Measurements from ENCODE around the gene SLC23A1.

DNA sequence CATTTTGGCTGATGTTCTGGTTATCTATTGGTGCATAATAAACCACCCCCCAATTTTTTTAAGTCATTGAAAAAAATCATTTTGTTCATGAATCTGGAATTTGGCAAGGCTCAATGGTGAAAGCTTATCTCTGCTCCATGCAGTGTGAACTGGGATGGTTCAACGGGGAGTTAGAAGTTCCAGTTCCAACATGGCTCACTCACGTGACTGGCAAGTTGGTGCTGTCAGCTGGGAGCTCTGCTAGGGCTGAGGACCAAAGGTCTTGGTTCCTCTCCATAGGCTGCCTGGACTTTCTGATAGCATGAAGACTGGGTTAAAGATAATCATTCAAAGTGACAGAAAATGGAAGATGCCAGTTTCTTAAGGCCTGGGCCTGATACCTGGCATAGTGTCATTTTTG lies 23.9 kb upstream of the SLC23A1 start:
- TF ChIP-seq, protein P1, sequence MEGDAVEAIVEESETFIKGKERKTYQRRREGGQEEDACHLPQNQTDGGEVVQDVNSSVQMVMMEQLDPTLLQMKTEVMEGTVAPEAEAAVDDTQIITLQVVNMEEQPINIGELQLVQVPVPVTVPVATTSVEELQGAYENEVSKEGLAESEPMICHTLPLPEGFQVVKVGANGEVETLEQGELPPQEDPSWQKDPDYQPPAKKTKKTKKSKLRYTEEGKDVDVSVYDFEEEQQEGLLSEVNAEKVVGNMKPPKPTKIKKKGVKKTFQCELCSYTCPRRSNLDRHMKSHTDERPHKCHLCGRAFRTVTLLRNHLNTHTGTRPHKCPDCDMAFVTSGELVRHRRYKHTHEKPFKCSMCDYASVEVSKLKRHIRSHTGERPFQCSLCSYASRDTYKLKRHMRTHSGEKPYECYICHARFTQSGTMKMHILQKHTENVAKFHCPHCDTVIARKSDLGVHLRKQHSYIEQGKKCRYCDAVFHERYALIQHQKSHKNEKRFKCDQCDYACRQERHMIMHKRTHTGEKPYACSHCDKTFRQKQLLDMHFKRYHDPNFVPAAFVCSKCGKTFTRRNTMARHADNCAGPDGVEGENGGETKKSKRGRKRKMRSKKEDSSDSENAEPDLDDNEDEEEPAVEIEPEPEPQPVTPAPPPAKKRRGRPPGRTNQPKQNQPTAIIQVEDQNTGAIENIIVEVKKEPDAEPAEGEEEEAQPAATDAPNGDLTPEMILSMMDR (IDR thresholded peaks at IDR 0.05 in 4 of 5, conservative IDR thresholded peaks at IDR 0.05 in 1 of 5), result no peak
- no peak for TF ChIP-seq POLR2A (IDR thresholded peaks at IDR 0.05)
